NK-92 treated with Interleukin-12 subunit alpha and Interleukin-12 subunit beta, amount 100 ng/mL, for 24 hours (cell line): Measurements from ENCODE around the gene GOLGA8T.
"Not testable (repeated sequence)": the region's sequence is repeated elsewhere in the genome, so short reads cannot be mapped to it uniquely, and the experiment has no call there.

Experiments
- DNase-seq: peaks from one replicate; lab custom pipeline; 2025; lab: John Stamatoyannopoulos, UW

Gene GOLGA8T

DNA sequence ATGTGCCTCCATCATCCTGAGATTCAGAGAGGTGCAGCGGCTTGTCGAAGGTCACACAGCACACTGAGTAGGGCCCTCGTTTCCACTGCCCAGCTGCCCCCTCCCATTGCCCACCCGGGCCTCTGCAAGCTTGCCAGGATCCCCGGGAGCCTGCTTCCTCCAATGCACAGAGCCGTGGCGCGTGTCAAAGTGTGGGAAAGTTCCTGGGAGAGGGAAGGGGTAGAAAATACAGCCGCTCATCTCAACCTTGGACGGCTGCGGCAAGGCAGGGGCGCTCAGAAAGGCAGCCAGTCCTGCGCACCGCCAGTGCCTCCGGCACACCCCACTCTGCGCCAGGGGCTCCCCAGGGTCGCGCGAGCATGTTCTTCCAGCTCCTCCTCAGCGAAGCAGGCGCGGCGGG, 56.3 kb downstream of the GOLGA8T start:
- not testable (repeated sequence) for DNase-seq

DNA sequence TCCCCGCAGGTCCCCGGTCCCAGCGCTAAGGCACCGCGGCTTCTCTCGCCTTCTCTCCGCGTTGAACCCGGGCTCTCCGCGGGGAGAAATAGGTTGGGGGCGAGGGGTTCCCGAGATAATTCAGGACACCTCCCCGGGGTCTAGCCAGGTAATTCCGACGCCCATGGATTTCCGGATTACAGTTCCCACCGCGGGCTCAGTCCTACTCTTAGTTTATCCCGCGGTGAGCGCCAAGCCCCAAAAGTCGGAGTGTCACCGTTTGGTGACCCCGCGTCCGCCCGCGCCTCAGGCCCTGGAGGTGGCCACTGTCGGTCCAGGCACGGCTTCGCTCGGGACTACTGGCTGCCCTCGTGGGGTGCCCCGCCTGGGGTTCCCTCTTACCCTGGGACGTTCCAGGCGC, 56.8 kb downstream of the GOLGA8T start:
- DNase-seq, result not testable (repeated sequence)

DNA sequence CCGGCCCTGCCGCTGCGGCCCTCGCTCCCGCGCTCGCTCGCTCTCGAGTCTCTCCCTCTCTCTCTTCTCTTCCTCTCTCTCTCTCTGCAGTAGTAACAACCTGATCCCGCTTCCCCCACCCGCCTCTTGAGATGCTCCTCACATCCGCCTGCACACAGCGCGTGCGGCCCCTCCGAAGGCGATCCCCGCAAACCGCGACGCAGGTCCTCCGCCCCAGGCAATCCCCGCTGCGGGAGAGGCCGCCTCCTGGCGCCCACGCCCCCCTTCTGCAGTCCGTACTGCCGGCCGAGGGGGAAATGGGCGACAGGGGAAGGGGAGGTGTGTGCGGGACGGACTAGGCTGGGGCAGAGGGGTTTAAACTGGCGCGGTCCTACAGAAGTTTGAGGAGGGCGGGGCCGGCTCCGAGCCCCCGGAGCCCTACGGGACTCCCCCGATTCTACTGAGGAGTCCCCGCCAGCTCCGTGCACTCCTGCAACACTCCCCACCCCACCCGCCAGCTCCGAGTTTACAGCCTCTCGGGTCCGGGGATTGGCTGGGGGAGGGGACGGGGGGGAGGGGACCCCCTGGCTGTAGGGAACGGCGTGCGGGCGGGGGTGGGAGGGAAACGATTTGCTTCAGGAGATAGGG, 57.4 kb downstream of the GOLGA8T start:
- not testable (repeated sequence) for DNase-seq

DNA sequence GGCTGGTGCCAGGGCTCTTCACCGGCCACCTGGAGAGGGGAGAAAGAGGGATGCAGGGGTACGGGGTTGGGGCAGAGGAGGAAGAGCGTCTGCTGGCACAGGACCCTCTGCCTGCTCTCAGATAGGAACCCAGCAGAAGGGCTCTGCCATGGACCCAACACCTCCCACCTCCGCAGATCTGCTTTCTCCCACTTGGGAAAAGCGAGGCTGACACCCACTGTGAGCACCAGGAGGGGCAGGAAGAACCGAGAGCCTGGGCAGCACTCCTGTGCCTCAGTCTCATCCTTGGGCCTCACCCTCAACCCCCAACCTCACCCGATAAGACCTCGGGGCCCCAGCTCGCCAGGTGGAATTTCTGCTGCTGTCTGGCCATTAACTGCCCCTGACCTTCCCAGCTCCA, 58.0 kb downstream of the GOLGA8T start:
- DNase-seq, result not testable (repeated sequence)
